ENCODE results near the gene TAF5. TPM values are rescaled to one million over a fixed set of nuclear protein-coding genes. Genes with fewer than 3 reads are reported as not detected.

Gene TAF5
- total and polyA plus RNA-seq, 10 of the 15 experiments (the other 5 are each of a cell fraction or from before 2014, with no cell fraction given): 3.7 to 9.2 (median 7.3) TPM

DNA sequence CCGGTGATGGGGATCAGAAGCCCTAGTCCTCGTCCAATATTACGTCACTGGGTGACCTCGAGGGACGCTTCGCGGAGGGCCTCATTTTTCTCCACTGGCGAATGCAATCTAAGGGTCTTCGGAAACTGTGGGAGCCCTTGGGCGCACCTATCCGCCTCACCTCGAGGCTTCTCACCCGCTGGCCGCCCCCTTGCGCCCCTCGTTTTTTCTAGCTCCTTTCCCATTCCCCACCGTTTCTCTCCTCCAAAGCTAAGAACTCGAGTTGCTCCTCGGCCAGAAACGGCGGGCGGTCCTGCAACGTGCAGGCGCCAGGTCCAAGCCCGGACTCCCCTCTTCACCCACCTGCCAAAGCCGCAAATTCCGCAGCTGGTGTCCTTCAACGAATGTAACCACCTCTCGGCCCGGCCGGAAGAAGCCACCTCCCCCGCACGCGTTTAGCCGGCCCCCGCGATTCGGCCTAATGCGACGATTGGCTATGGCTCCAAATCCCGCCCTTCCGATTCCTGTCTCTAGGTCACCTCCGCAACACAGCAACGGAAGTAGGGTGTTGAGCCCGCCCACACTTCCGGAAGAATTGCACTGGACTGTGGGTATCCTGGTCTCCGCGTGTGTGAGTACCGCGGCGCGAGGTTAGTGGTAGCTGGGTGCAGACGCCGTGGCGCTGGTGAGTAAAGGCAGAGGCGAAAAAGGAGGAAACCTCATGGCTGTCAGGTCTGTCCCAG, 28.5 kb downstream of the TAF5 start, which contains the start of the genes ATP5MK and PDCD11 (continued):
- TF ChIP-seq, protein P1, sequence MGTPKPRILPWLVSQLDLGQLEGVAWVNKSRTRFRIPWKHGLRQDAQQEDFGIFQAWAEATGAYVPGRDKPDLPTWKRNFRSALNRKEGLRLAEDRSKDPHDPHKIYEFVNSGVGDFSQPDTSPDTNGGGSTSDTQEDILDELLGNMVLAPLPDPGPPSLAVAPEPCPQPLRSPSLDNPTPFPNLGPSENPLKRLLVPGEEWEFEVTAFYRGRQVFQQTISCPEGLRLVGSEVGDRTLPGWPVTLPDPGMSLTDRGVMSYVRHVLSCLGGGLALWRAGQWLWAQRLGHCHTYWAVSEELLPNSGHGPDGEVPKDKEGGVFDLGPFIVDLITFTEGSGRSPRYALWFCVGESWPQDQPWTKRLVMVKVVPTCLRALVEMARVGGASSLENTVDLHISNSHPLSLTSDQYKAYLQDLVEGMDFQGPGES (IDR thresholded peaks at IDR 0.05): peak; percentile 69; the same call in 1 of the 2 replicates
- peak; percentile 93 for TF ChIP-seq NFYB (IDR thresholded peaks at IDR 0.05; ENCODE audit: insufficient read depth, low read depth, low read length)
- TF ChIP-seq PAX5 (IDR thresholded peaks at IDR 0.05; ENCODE audit: borderline replicate concordance, low read depth, low read length): peak; percentile 6; the same call in 1 of the 2 replicates
- peak; percentile 12; the same call in 1 of the 3 replicates for TF ChIP-seq POU2F2 (IDR thresholded peaks at IDR 0.05; ENCODE audit: borderline replicate concordance, low read depth, low read length)
- TF ChIP-seq SKIL (IDR thresholded peaks at IDR 0.05; ENCODE audit: low read depth, poor library complexity, severe bottlenecking): no peak
- TF ChIP-seq POLR2AphosphoS2 (IDR thresholded peaks at IDR 0.05; ENCODE audit: low read depth, low read length): 0 out of 2 replicates have a peak, but pooled peaks have one; percentile 62
- TF ChIP-seq, protein P2, sequence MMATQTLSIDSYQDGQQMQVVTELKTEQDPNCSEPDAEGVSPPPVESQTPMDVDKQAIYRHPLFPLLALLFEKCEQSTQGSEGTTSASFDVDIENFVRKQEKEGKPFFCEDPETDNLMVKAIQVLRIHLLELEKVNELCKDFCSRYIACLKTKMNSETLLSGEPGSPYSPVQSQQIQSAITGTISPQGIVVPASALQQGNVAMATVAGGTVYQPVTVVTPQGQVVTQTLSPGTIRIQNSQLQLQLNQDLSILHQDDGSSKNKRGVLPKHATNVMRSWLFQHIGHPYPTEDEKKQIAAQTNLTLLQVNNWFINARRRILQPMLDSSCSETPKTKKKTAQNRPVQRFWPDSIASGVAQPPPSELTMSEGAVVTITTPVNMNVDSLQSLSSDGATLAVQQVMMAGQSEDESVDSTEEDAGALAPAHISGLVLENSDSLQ (IDR thresholded peaks at IDR 0.05): peak; percentile 86
- TF ChIP-seq GATAD2B (conservative IDR thresholded peaks at IDR 0.05; ENCODE audit: low read depth): peak; percentile 56
- peak; percentile 46; the same call in 1 of the 2 replicates for TF ChIP-seq LARP7 (IDR thresholded peaks at IDR 0.05)
- no peak for TF ChIP-seq BRCA1 (IDR thresholded peaks at IDR 0.05; ENCODE audit: low read depth, low read length)
- no peak for TF ChIP-seq HSF1 (IDR thresholded peaks at IDR 0.05; ENCODE audit: low read depth, low read length)
- TF ChIP-seq FOS (IDR thresholded peaks at IDR 0.05; ENCODE audit: borderline replicate concordance, extremely low read depth, insufficient read length): no peak
- no peak for TF ChIP-seq MTA3 (IDR thresholded peaks at IDR 0.05; ENCODE audit: borderline replicate concordance, low read length)
- peak; percentile 20; the same call in 1 of the 2 replicates for TF ChIP-seq SPI1 (IDR thresholded peaks at IDR 0.05; ENCODE audit: borderline replicate concordance, insufficient read depth, low read depth, low read length)
- TF ChIP-seq CHD2 (IDR thresholded peaks at IDR 0.05; ENCODE audit: borderline replicate concordance, low read depth, low read length): peak; percentile 87; the same call in 1 of the 2 replicates
- TF ChIP-seq PML (IDR thresholded peaks at IDR 0.05; ENCODE audit: low read length): peak; percentile 89
- TF ChIP-seq CUX1 (IDR thresholded peaks at IDR 0.05; ENCODE audit: insufficient replicate concordance, low read depth, low read length): no peak
- peak; percentile 48 for TF ChIP-seq ATF7 (IDR thresholded peaks at IDR 0.05; ENCODE audit: low read depth)
